ENCODE data around the gene NELFA. TPM values are rescaled to one million over a fixed set of nuclear protein-coding genes. Genes with fewer than 3 reads are reported as not detected.

Gene NELFA
- total RNA-seq, 6 donors from 2014 or later, result 16.7 to 43.0 (median 27.3) TPM

- H3K4me3 ChIP-seq, result no peak overlapping the region
- WGBS, 2 donors, result 93 to 96% methylated on average over 35 to 54 of the region's 54 CpGs
- H3K27me3 ChIP-seq, result no peaks in the 10 kb centered on the region
- no peak overlapping the region for H3K27ac ChIP-seq
- TF ChIP-seq POLR2AphosphoS5 (IDR thresholded peaks at IDR 0.05), result no peak
- TF ChIP-seq CTCF (IDR thresholded peaks at IDR 0.05), result no peak
- TF ChIP-seq POLR2A (IDR thresholded peaks at IDR 0.05), result no peak
- TF ChIP-seq EP300 (IDR thresholded peaks at IDR 0.05), result no peak
- DNase-seq (peak in 1 of 2 donors; percentile 80), ATAC-seq (ENCODE audit: low FRiP score in 2 of 2) (no peak)
- peaks cover 35 to 100% (median 87%) of the 10 kb centered on the region in 4 donors for H3K36me3 ChIP-seq
- no peaks in the 10 kb centered on the region for H3K4me1 ChIP-seq
- no peaks in the 10 kb centered on the region for H3K9me3 ChIP-seq
These were observed 22.8 kb downstream of the NELFA start for GRCh38 chr4:1985780-1986577.

GRCh38 chr4:1985294-1985693, 23.5 kb downstream of the NELFA start:
- no peak overlapping the region for H3K4me3 ChIP-seq
- peaks cover 35 to 100% (median 87%) of the 10 kb centered on the region in 4 donors for H3K36me3 ChIP-seq
- 92% methylated on average over 6 to 11 of the region's 14 CpGs for WGBS, 2 donors
- DNase-seq, result peak in 1 of 2 donors; percentile 65
- no peaks in the 10 kb centered on the region for H3K27me3 ChIP-seq
- ATAC-seq (ENCODE audit: low FRiP score in 2 of 2), result no peak
- TF ChIP-seq POLR2A (IDR thresholded peaks at IDR 0.05) (no peak), POLR2AphosphoS5 (IDR thresholded peaks at IDR 0.05) (no peak), EP300 (IDR thresholded peaks at IDR 0.05) (no peak), CTCF (IDR thresholded peaks at IDR 0.05) (no peak)
- no peaks in the 10 kb centered on the region for H3K4me1 ChIP-seq
- no peak overlapping the region for H3K27ac ChIP-seq
- H3K9me3 ChIP-seq, result no peaks in the 10 kb centered on the region

GRCh38 chr4:1984406-1985191, 24.2 kb downstream of the NELFA start:
- no peak for TF ChIP-seq CTCF (IDR thresholded peaks at IDR 0.05)
- TF ChIP-seq EP300 (IDR thresholded peaks at IDR 0.05), result no peak
- TF ChIP-seq POLR2A (IDR thresholded peaks at IDR 0.05), result no peak
- TF ChIP-seq POLR2AphosphoS5 (IDR thresholded peaks at IDR 0.05), result no peak
- Histone ChIP-seq H3K36me3 (peaks cover 35 to 100% (median 86%) of the 10 kb centered on the region in 4 donors), H3K27me3 (no peaks in the 10 kb centered on the region), H3K27ac (no peak overlapping the region), H3K4me3 (no peak overlapping the region), H3K4me1 (no peaks in the 10 kb centered on the region), H3K9me3 (no peaks in the 10 kb centered on the region)
- DNase-seq (peak in 1 of 2 donors; percentile 71), ATAC-seq (ENCODE audit: low FRiP score in 2 of 2) (no peak)
- 90 to 93% methylated on average over 16 to 23 of the region's 27 CpGs for WGBS, 2 donors

GRCh38 chr4:1983846-1984405, 24.8 kb downstream of the NELFA start:
- no peak for TF ChIP-seq CTCF (IDR thresholded peaks at IDR 0.05)
- TF ChIP-seq EP300 (IDR thresholded peaks at IDR 0.05), result no peak
- TF ChIP-seq POLR2AphosphoS5 (IDR thresholded peaks at IDR 0.05), result no peak
- no peaks in the 10 kb centered on the region for H3K9me3 ChIP-seq
- DNase-seq (peak in 1 of 2 donors; percentile 82), ATAC-seq (ENCODE audit: low FRiP score in 2 of 2) (no peak)
- H3K36me3 ChIP-seq, result peaks cover 35 to 100% (median 85%) of the 10 kb centered on the region in 4 donors
- 86 to 96% methylated on average over 7 to 16 of the region's 21 CpGs for WGBS, 2 donors
- H3K27me3 ChIP-seq, result no peaks in the 10 kb centered on the region
- no peak overlapping the region for H3K27ac ChIP-seq
- no peak overlapping the region for H3K4me3 ChIP-seq
- H3K4me1 ChIP-seq, result no peaks in the 10 kb centered on the region
